H4 (cell line): Measurements from ENCODE around the gene RCOR3. TPM values are rescaled to one million over a fixed set of nuclear protein-coding genes. Genes with fewer than 3 reads are reported as not detected.

ENCODE experiments used
- total RNA-seq: library from RNA; depleted of rRNA; stranded (reverse); fragments of >200 nt; shearing (Covaris generic); gene quantifications from 2 replicates; pipeline ENCODE4 v1.2.3, GENCODE V29; 2014; rRNA removed

RCOR3 gene
- total RNA-seq, 1 experiment from 2014 or later, result 14.8 TPM

Other genes starting within 250 kb of the RCOR3 start
- 0.41 and 0.97 TPM in 2 replicates for gene KCNH1, start 125.2 kb upstream of the RCOR3 start, total RNA-seq
- 2.6 and 2.9 TPM in 2 replicates for gene TRAF5, start 67.5 kb downstream of the RCOR3 start, total RNA-seq
- 0.10 TPM in 1 of 2 replicates, not detected in the other for gene RD3, start 232.8 kb downstream of the RCOR3 start, total RNA-seq